ENCODE measurements around the gene ST8SIA2.

The ST8SIA2 gene

DNA sequence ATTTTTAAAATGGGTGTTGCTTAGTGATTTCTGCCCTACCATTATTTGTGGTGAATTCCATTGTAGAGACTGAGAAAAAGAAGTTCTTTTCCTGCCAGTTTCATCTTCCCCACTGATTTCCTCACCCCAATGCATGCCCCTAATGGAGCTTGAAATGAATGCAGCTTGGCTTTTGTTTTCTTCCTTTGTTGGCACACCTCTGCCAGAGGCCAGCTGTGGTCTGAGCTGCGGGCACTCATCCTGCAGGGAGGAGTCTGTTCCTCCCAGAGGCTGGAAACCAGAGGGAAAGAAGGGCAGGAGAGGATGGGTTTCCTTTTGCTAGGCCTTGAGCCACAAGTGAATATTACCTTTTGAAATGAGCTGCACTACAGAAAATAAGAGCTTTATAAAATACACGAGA, 9.3 kb upstream of the ST8SIA2 start:
- peaks cover 6% of the 10 kb centered on the region for H3K27me3 Mint-ChIP-seq

GRCh38 chr15:92385096-92385495, 8.6 kb upstream of the ST8SIA2 start:
- Mint-ChIP-seq H3K36me3 (ENCODE audit: low read depth) (no peaks in the 10 kb centered on the region), H3K27ac (no peak overlapping the region), H3K27me3 (peaks cover 9% of the 10 kb centered on the region), H3K4me3 (no peak overlapping the region), H3K4me1 (no peaks in the 10 kb centered on the region), H3K9me3 (no peaks in the 10 kb centered on the region)
- DNase-seq: no peak
- ATAC-seq: no peak

More for the DNA sequence above, 9.3 kb upstream of the ST8SIA2 start:
- Mint-ChIP-seq H3K27ac (no peak overlapping the region), H3K36me3 (ENCODE audit: low read depth) (no peaks in the 10 kb centered on the region), H3K4me3 (no peak overlapping the region), H3K9me3 (peaks cover 2% of the 10 kb centered on the region), H3K4me1 (no peaks in the 10 kb centered on the region)
- DNase-seq (no peak), ATAC-seq (no peak)

- ATAC-seq (peak; percentile 50), DNase-seq (no peak)
Observed at GRCh38 chr15:92391640-92392039, 2.0 kb upstream of the ST8SIA2 start.

DNA sequence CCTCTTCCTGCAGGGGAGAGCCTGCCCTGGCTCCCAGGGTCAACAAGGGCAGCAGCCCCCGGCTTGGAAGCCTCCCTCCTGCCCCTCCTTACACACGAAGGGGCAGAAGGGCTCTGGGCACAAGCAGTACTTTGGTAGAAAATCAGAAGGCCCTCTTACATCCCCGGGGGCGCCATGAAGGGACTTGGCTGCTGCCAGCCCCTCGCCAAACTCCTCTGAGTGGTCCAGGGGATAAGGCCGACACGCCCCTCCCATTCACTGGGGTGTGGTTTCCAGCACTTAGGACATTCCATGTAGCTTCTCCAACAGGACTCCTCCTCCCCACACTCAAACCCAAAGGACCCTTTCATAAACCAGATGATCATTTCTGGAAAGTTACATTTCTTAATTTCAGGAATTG, 1.2 kb upstream of the ST8SIA2 start:
- H3K4me3 Mint-ChIP-seq: no peak overlapping the region
- H3K4me1 Mint-ChIP-seq: no peaks in the 10 kb centered on the region
- peaks cover 59% of the 10 kb centered on the region for H3K27me3 Mint-ChIP-seq
- H3K36me3 Mint-ChIP-seq (ENCODE audit: low read depth): no peaks in the 10 kb centered on the region
- DNase-seq: no peak
- ATAC-seq: no peak
- no peak overlapping the region for H3K27ac Mint-ChIP-seq
- no peaks in the 10 kb centered on the region for H3K9me3 Mint-ChIP-seq

More at GRCh38 chr15:92391640-92392039, 2.0 kb upstream of the ST8SIA2 start:
- Mint-ChIP-seq H3K27ac (no peak overlapping the region), H3K4me3 (no peak overlapping the region), H3K27me3 (peaks cover 56% of the 10 kb centered on the region), H3K9me3 (no peaks in the 10 kb centered on the region), H3K4me1 (no peaks in the 10 kb centered on the region), H3K36me3 (ENCODE audit: low read depth) (no peaks in the 10 kb centered on the region)

DNA sequence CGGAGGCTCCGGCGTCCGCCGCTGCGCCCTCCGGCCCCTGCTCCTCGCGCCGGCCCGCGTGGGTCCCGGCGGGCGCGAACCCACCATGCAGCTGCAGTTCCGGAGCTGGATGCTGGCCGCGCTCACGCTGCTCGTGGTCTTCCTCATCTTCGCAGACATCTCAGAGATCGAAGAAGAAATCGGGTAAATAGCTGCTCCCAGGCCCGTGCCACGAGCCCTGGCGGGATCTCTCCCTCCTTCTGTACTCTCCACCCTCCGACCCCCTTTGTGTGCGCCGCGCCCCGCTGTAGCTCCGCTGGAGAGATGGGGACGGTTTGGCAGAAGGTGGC, 263 bp downstream of the ST8SIA2 start:
- Mint-ChIP-seq H3K4me3 (peak overlapping the region; percentile 24), H3K27ac (no peak overlapping the region), H3K27me3 (peaks cover 63% of the 10 kb centered on the region), H3K9me3 (no peaks in the 10 kb centered on the region), H3K4me1 (no peaks in the 10 kb centered on the region), H3K36me3 (ENCODE audit: low read depth) (no peaks in the 10 kb centered on the region)
- DNase-seq (no peak), ATAC-seq (no peak)

DNA sequence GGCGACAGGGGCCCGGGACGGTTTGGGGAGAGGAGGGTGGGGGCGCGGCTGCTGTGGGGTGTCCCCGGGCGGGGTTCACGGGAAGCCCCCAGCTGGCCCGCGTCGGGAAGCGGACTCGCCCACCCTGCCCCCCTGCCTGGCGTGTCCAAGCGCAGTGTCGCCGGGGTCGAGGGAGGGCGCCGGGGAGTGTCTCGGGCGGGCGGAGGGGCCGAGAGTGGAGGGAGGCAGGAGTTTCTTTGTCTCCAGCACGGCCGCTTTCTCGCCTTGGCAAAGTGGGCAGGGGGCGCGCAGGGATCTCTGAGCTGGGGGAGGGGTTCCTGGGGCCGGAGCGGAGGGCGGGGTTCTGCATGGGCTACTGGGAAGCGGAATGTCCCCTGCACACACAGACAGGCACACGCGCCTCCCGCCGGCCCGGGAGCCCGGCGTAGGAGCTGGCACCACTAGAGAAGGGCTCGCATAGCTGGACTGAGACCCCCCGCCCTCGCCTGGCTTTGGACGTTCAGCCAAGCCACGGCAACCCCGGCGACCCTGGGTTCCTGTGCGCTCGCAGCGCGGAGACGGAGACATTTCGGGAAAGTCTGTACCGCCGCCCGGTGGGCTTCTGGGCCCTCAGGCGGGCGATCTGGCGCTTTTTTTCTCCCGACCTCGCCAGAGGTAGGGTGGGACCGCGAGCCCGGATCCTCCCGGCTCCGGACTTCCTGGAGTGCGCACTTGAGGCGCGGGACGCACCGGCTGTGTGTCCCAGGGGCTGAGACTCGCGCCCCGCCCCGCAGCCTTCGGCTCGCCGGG, 822 bp downstream of the ST8SIA2 start:
- H3K4me1 Mint-ChIP-seq: no peaks in the 10 kb centered on the region
- peaks cover 60% of the 10 kb centered on the region for H3K27me3 Mint-ChIP-seq
- no peaks in the 10 kb centered on the region for H3K9me3 Mint-ChIP-seq
- ATAC-seq (no peak), DNase-seq (no peak)
- H3K4me3 Mint-ChIP-seq: peak overlapping the region; percentile 24
- H3K36me3 Mint-ChIP-seq (ENCODE audit: low read depth): no peaks in the 10 kb centered on the region
- no peak overlapping the region for H3K27ac Mint-ChIP-seq

- H3K36me3 Mint-ChIP-seq (ENCODE audit: low read depth): no peaks in the 10 kb centered on the region
- no peaks in the 10 kb centered on the region for H3K9me3 Mint-ChIP-seq
- DNase-seq (no peak), ATAC-seq (no peak)
- H3K27ac Mint-ChIP-seq: no peak overlapping the region
- no peaks in the 10 kb centered on the region for H3K4me1 Mint-ChIP-seq
- no peak overlapping the region for H3K4me3 Mint-ChIP-seq
- H3K27me3 Mint-ChIP-seq: peaks cover 57% of the 10 kb centered on the region
Observed at GRCh38 chr15:92395098-92395635, 1.5 kb downstream of the ST8SIA2 start.

DNA sequence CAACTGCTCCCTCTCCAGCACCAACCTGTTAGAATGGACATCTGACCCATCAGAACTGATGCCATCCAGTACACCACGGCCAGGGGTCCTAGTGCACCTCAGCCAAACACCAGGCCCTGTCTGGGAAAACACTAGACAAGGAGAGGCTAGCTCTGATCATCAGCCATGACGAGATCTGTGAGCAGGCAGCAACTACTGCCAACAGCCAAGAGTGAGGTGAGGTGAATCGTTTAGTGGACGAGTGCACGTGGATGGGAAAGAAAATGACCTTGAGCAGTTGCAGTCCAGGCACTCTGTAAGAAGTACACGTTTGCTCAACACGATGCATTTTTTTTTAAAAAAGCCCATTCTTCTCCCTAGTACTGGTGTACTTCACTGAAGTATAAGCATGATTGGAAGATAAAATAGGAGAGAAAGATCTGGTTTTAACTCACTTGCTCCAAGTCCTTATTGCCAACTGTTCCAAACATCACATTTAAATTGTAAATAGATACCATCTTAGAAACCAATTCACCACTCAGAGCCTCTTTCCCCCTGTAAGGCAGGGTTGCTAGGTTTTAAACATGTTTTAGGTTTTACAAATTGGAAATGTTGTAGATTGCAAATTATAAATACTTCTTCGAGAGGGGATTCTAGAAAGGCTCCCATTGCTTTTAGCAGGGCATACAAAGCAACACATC, 5.7 kb downstream of the ST8SIA2 start:
- Mint-ChIP-seq H3K9me3 (no peaks in the 10 kb centered on the region), H3K27me3 (peaks cover 26% of the 10 kb centered on the region), H3K27ac (no peak overlapping the region), H3K4me3 (no peak overlapping the region), H3K36me3 (ENCODE audit: low read depth) (no peaks in the 10 kb centered on the region), H3K4me1 (no peaks in the 10 kb centered on the region)
- DNase-seq (no peak), ATAC-seq (no peak)

GRCh38 chr15:92400573-92400972, 6.9 kb downstream of the ST8SIA2 start:
- no peak overlapping the region for H3K4me3 Mint-ChIP-seq
- H3K9me3 Mint-ChIP-seq: no peaks in the 10 kb centered on the region
- ATAC-seq: no peak
- H3K27me3 Mint-ChIP-seq: peaks cover 15% of the 10 kb centered on the region
- no peak for DNase-seq
- H3K27ac Mint-ChIP-seq: no peak overlapping the region
- no peaks in the 10 kb centered on the region for H3K36me3 Mint-ChIP-seq (ENCODE audit: low read depth)
- no peaks in the 10 kb centered on the region for H3K4me1 Mint-ChIP-seq

DNA sequence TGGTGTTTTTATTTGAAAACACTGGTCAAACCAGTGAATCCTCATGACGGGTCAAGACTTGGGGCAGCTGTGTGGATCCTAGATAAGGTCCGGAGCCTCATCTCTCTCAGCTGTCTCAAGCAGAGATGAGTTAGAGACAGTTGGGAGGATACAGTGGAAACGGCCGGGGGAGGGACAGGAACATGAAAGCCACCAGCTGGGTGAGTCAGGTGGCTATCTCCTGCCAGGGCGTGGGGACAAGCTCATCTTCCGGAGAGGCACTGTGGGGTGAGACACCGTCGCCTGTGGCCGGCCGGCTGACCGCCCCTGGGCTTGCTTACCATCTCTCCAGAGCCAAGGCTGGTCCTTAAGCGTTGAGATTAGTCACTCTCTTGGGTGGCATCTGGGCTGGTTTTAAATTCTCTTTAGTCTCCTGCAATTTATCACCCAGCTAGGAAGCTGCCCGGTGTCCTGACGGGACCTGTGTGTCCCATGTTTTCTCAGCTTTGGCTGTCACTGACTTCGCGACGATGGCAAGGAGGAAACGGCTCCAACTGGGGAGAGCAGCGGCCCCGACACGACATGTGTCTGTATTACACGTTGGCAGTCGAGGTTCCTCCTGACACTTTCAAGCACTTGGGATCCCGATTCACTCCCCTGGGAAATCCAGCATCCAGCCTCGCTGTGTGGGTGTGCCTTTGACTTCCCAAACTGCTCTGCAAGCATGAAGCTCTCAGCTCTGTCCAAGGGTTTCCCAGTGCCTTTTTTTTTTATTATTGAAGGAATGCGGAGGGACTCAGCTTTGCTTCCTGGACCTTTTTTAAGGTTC, 7.5 kb downstream of the ST8SIA2 start:
- H3K9me3 Mint-ChIP-seq: no peaks in the 10 kb centered on the region
- DNase-seq (no peak), ATAC-seq (no peak)
- no peak overlapping the region for H3K27ac Mint-ChIP-seq
- H3K36me3 Mint-ChIP-seq (ENCODE audit: low read depth): no peaks in the 10 kb centered on the region
- peaks cover 9% of the 10 kb centered on the region for H3K27me3 Mint-ChIP-seq
- no peak overlapping the region for H3K4me3 Mint-ChIP-seq
- no peaks in the 10 kb centered on the region for H3K4me1 Mint-ChIP-seq

- H3K36me3 Mint-ChIP-seq (ENCODE audit: low read depth): no peaks in the 10 kb centered on the region
- no peak for DNase-seq
- no peak overlapping the region for H3K4me3 Mint-ChIP-seq
- no peak for ATAC-seq
- H3K4me1 Mint-ChIP-seq: no peaks in the 10 kb centered on the region
- H3K27ac Mint-ChIP-seq: no peak overlapping the region
- no peaks in the 10 kb centered on the region for H3K9me3 Mint-ChIP-seq
- H3K27me3 Mint-ChIP-seq: peaks cover 4% of the 10 kb centered on the region
Observed at GRCh38 chr15:92402751-92403150, 9.1 kb downstream of the ST8SIA2 start.

GRCh38 chr15:92405942-92406341, 12.3 kb downstream of the ST8SIA2 start:
- Mint-ChIP-seq H3K27me3 (peaks cover 2% of the 10 kb centered on the region), H3K4me3 (no peak overlapping the region), H3K9me3 (no peaks in the 10 kb centered on the region), H3K27ac (no peak overlapping the region), H3K36me3 (ENCODE audit: low read depth) (no peaks in the 10 kb centered on the region), H3K4me1 (no peaks in the 10 kb centered on the region)
- ATAC-seq (no peak), DNase-seq (no peak)

- no peaks in the 10 kb centered on the region for H3K9me3 Mint-ChIP-seq
- no peak for DNase-seq
- H3K27me3 Mint-ChIP-seq: peaks cover 5% of the 10 kb centered on the region
- H3K36me3 Mint-ChIP-seq (ENCODE audit: low read depth): no peaks in the 10 kb centered on the region
- no peaks in the 10 kb centered on the region for H3K4me1 Mint-ChIP-seq
- H3K4me3 Mint-ChIP-seq: no peak overlapping the region
- no peak for ATAC-seq
- no peak overlapping the region for H3K27ac Mint-ChIP-seq
Observed at GRCh38 chr15:92407321-92407720, 13.6 kb downstream of the ST8SIA2 start.

DNA sequence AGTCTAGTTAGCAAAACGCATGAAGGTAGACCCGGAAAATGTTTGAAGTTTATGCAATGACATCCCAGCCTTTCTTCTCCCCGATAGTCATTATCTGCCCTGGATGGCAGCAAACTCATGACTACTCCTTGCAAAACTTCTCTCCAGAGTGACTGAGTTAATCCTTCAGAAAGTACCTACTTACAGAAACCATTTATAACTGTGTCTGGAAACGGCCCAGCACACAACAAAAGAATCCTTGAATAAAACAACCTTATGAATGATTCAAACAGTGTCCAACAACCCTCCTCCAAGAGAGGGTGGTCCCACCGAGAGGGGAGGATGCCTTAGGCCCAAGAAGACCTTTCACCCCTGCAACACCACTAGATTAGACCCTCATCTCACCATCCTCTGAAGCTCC, 14.2 kb downstream of the ST8SIA2 start:
- H3K36me3 Mint-ChIP-seq (ENCODE audit: low read depth): no peaks in the 10 kb centered on the region
- H3K4me1 Mint-ChIP-seq: no peaks in the 10 kb centered on the region
- H3K27ac Mint-ChIP-seq: no peak overlapping the region
- no peak overlapping the region for H3K4me3 Mint-ChIP-seq
- H3K27me3 Mint-ChIP-seq: peaks cover 5% of the 10 kb centered on the region
- ATAC-seq (no peak), DNase-seq (no peak)
- H3K9me3 Mint-ChIP-seq: no peaks in the 10 kb centered on the region

- peaks cover 5% of the 10 kb centered on the region for H3K27me3 Mint-ChIP-seq
- ATAC-seq: no peak
- H3K4me3 Mint-ChIP-seq: no peak overlapping the region
- no peak overlapping the region for H3K27ac Mint-ChIP-seq
- H3K9me3 Mint-ChIP-seq: no peaks in the 10 kb centered on the region
- no peaks in the 10 kb centered on the region for H3K36me3 Mint-ChIP-seq (ENCODE audit: low read depth)
- DNase-seq: no peak
- no peaks in the 10 kb centered on the region for H3K4me1 Mint-ChIP-seq
Observed at GRCh38 chr15:92409006-92409405, 15.3 kb downstream of the ST8SIA2 start.

All from activated naive CD8-positive, alpha-beta T cell treated with anti-CD3 and anti-CD28 coated beads, Interleukin-2, amount 50 U/mL, for 24 hours (primary cell).